Panc1 (cell line): ENCODE measurements around the gene OR14J1. TPM values are rescaled to one million over a fixed set of nuclear protein-coding genes. Genes with fewer than 3 reads are reported as not detected.

Experiments used
- ATAC-seq: fragments of 200-7000 bp; cut with Tn5 transposase; 2 replicates; pipeline ENCODE4 v1.9.1; 2020; ENCODE audit warnings: mild to moderate bottlenecking, moderate library complexity
- BruUV-seq: library from RNA; stranded (reverse); fragments of 400-500 nt; replicated peaks from 2 replicates; lab custom pipeline; 2021; lab: Mats Ljungman, UMichigan
- CTCF ChIA-PET: fragments of 300-600 bp; sonication (Branson Sonifier 250); formaldehyde crosslinking; loops from one replicate; lab custom pipeline; 2022; ENCODE audit warnings: antibody characterized with exemption; lab: Charles Lee
- POLR2A ChIA-PET: fragments of 300-600 bp; sonication (Branson Sonifier 250); formaldehyde crosslinking; loops from one replicate; lab custom pipeline; 2022; ENCODE audit warnings: antibody characterized with exemption; lab: Charles Lee
- DNase-seq: peaks from one replicate; pipeline ENCODE4 v3.0.0-alpha.2; 2010; ENCODE audit warnings: low read depth, low spot score
- H3K27ac ChIP-seq: 2 replicates; pipeline ENCODE4 v1.5.1; 2011; ENCODE audit warnings: mild to moderate bottlenecking, low read length, inconsistent platforms
- H3K27me3 ChIP-seq: fragments of 200-500 bp; sonication (Bioruptor generic); 2 replicates; pipeline ENCODE4 v1.6.0; 2014; ENCODE audit warnings: low read length, inconsistent platforms; ENCODE audit not compliant: control insufficient read depth, insufficient read depth
- H3K36me3 ChIP-seq: fragments of 200-500 bp; sonication (Bioruptor generic); 2 replicates; pipeline ENCODE4 v1.5.1; 2014; ENCODE audit warnings: inconsistent platforms, mild to moderate bottlenecking, low read length, moderate library complexity; ENCODE audit not compliant: control insufficient read depth, insufficient read depth
- H3K4me1 ChIP-seq: 2 replicates; pipeline ENCODE4 v1.5.1; 2011; ENCODE audit warnings: inconsistent platforms, mild to moderate bottlenecking, low read length, moderate library complexity; ENCODE audit not compliant: control insufficient read depth, insufficient read depth
- H3K4me3 ChIP-seq, 2 experiments: 2 replicates each; pipeline ENCODE4 v1.5.1; 2011 to 2012; ENCODE audit warnings: low read depth in 2 of 2, low read length in 2 of 2, mild to moderate bottlenecking in 2 of 2, inconsistent platforms in 1 of 2, moderate library complexity in 1 of 2
- H3K9me3 ChIP-seq: fragments of 200-500 bp; sonication (Bioruptor generic); 2 replicates; pipeline ENCODE4 v1.5.1; 2014; ENCODE audit warnings: low read depth, mild to moderate bottlenecking, inconsistent platforms, low read length, moderate library complexity; ENCODE audit not compliant: control insufficient read depth, insufficient read depth
- CTCF ChIP-seq: fragments of 450-650 bp; IDR thresholded peaks from 2 replicates; pipeline ENCODE4 v1.5.1; 2017; ENCODE audit warnings: mild to moderate bottlenecking
- POLR2AphosphoS5 ChIP-seq: IDR thresholded peaks from 2 replicates; pipeline ENCODE4 v1.6.1; 2012; ENCODE audit warnings: mild to moderate bottlenecking, low read depth, low read length, moderate library complexity
- REST ChIP-seq, 2 experiments: IDR thresholded peaks; 2 replicates each; pipeline ENCODE4 v1.6.1; 2011 to 2012; ENCODE audit warnings: low read depth in 2 of 2, control low read depth in 1 of 2, low read length in 1 of 2, mild to moderate bottlenecking in 1 of 2, moderate library complexity in 1 of 2; ENCODE audit not compliant: insufficient read depth in 1 of 2
- SIN3A ChIP-seq: IDR thresholded peaks from 2 replicates; pipeline ENCODE4 v1.6.1; 2012; ENCODE audit warnings: low read depth, mild to moderate bottlenecking, low read length, moderate library complexity, borderline replicate concordance; ENCODE audit not compliant: insufficient read depth
- TCF7L2 ChIP-seq: IDR thresholded peaks from 2 replicates; pipeline ENCODE4 v1.6.1; 2011; ENCODE audit warnings: mild to moderate bottlenecking, low read depth, low read length, inconsistent platforms
- in situ Hi-C: cut with HindIII; loops from 2 replicates; pipeline ENCODE4 v1.10.0; 2016; ENCODE audit warnings: low sequenced_read_pairs, low pct_unique_long_range_greater_than_20kb
- intact Hi-C: fragments of 100-400 bp; cut with micrococcal nuclease; formaldehyde crosslinking; loops from one replicate; pipeline ENCODE4 v1.10.0; 2022; ENCODE audit not compliant: unreplicated experiment
- total RNA-seq: library from RNA; stranded (reverse); gene quantifications from one replicate; pipeline ENCODE4 v1.2.1, GENCODE V29; 2021; ENCODE audit not compliant: unreplicated experiment

Gene OR14J1
- total RNA-seq, 1 experiment from 2014 or later: not detected

DNA sequence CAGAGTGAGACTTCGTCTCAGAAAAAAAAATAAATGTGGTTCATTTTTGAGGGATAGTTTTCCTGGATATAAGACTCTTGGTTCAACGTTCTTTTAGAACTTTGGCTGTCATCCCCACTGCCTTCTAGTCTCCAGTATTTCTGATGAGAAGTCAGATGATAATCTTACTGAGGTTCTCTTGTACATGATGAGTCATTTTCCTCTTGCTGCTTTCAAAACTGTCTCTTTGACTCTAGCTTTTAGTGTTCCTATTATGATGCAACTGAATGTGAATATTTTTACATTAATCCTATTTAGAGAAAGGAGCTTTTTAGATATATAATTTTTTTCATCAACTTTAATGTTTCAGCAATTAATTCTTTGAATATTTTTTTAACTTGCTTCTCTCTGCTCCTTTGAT is 46.0 kb upstream of the OR14J1 start:
- H3K9me3 ChIP-seq: no peaks in the 10 kb centered on the region
- ChIA-PET POLR2A (no interaction called here), CTCF (no interaction called here)
- intact Hi-C loops (no loop called here), in situ Hi-C loops (no loop called here)
- no peaks in the 10 kb centered on the region for H3K4me1 ChIP-seq
- H3K36me3 ChIP-seq: no peaks in the 10 kb centered on the region
- no TSS peak for BruUV-seq
- H3K27ac ChIP-seq: no peak overlapping the region
- TF ChIP-seq TCF7L2 (no peak), POLR2AphosphoS5 (no peak), SIN3A (no peak), CTCF (no peak), REST (IDR thresholded peaks at IDR 0.05; ENCODE audit: insufficient read depth in 1 of 2, low read depth in 2 of 2, low read length in 1 of 2) (no peak)
- ATAC-seq: no peak
- no peak overlapping the region for H3K4me3 ChIP-seq
- H3K27me3 ChIP-seq: no peaks in the 10 kb centered on the region; the same call in 1 of the 2 replicates
- no peak for DNase-seq

- intact Hi-C loops: no loop called here
- H3K27me3 ChIP-seq: no peaks in the 10 kb centered on the region; the same call in 1 of the 2 replicates
- CTCF ChIA-PET: no interaction called here
Observed at GRCh38 chr6:29259721-29260120, 41.8 kb upstream of the OR14J1 start.

More at GRCh38 chr6:29259721-29260120, 41.8 kb upstream of the OR14J1 start:
- no peaks in the 10 kb centered on the region for H3K36me3 ChIP-seq
- BruUV-seq: no TSS peak
- no peaks in the 10 kb centered on the region for H3K9me3 ChIP-seq
- POLR2A ChIA-PET: interaction anchor here (0.6 kb wide), 1 partner anchor 45 kb away, joined by 4 read pairs; no protein-coding TSS in a partner anchor
- TF ChIP-seq CTCF (no peak), POLR2AphosphoS5 (no peak), TCF7L2 (no peak), SIN3A (no peak), REST (IDR thresholded peaks at IDR 0.05; ENCODE audit: insufficient read depth in 1 of 2, low read depth in 2 of 2, low read length in 1 of 2) (no peak)
- no peak overlapping the region for H3K27ac ChIP-seq
- no peaks in the 10 kb centered on the region for H3K4me1 ChIP-seq
- DNase-seq (no peak), ATAC-seq (no peak)
- in situ Hi-C loops: no loop called here
- H3K4me3 ChIP-seq: no peak overlapping the region
